GM12892 (cell line): Measurements from ENCODE around the gene PHAF1.

ENCODE experiments used
- POLR2A ChIP-seq: IDR thresholded peaks from 2 replicates; pipeline ENCODE4 v1.6.1; 2011; ENCODE audit warnings: low read depth, low read length, control low read depth
- POLR2AphosphoS5 ChIP-seq: IDR thresholded peaks from 2 replicates; pipeline ENCODE4 v1.6.1; 2011; ENCODE audit warnings: low read depth, low read length, control low read depth
- TAF1 ChIP-seq: IDR thresholded peaks from 2 replicates; pipeline ENCODE4 v1.6.1; 2011; ENCODE audit warnings: low read depth, mild to moderate bottlenecking, control low read depth, low read length, borderline replicate concordance

- TF ChIP-seq POLR2A (no peak), POLR2AphosphoS5 (no peak), TAF1 (no peak)
Observed at GRCh38 chr16:67176662-67177061, 66.9 kb downstream of the PHAF1 start.
